Activated CD4-positive, alpha-beta T cell treated with anti-CD3 and anti-CD28 coated beads for 36 hours (primary cell): Measurements from ENCODE around the gene LDLR. TPM values are rescaled to one million over a fixed set of nuclear protein-coding genes. Genes with fewer than 3 reads are reported as not detected.
"Not testable (repeated sequence)": the region's sequence is repeated elsewhere in the genome, so short reads cannot be mapped to it uniquely, and the experiment has no call there.

Experiments
- ATAC-seq: fragments of 200-7000 bp; cut with Tn5 transposase; one replicate; pipeline ENCODE4 v1.10.0; 2021; ENCODE audit warnings: mild to moderate bottlenecking, moderate library complexity
- CTCF ChIA-PET: fragments of 350-600 bp; sonication (Branson Sonifier 250); formaldehyde crosslinking; loops from one replicate; lab custom pipeline; 2021; ENCODE audit warnings: antibody characterized with exemption; lab: Charles Lee
- POLR2A ChIA-PET: fragments of 350-600 bp; sonication (Branson Sonifier 250); formaldehyde crosslinking; loops from one replicate; lab custom pipeline; 2021; ENCODE audit warnings: antibody characterized with exemption, inconsistent platforms; lab: Charles Lee
- DNase-seq: peaks from one replicate; pipeline ENCODE4 v3.0.0-alpha.2; 2020
- H3K27ac Mint-ChIP-seq: one replicate; pipeline ENCODE4 v1.8.0; 2021; ENCODE audit warnings: mixed read lengths
- H3K27me3 Mint-ChIP-seq: one replicate; pipeline ENCODE4 v1.8.0; 2021; ENCODE audit warnings: mixed read lengths
- H3K36me3 Mint-ChIP-seq: one replicate; pipeline ENCODE4 v1.8.0; 2021; ENCODE audit warnings: low read depth, mixed read lengths
- H3K4me1 Mint-ChIP-seq: one replicate; pipeline ENCODE4 v1.8.0; 2021; ENCODE audit warnings: mixed read lengths
- H3K4me3 Mint-ChIP-seq: one replicate; pipeline ENCODE4 v1.8.0; 2021; ENCODE audit warnings: mild to moderate bottlenecking, moderate library complexity, mixed read lengths
- H3K9me3 Mint-ChIP-seq: one replicate; pipeline ENCODE4 v1.8.0; 2021; ENCODE audit warnings: low read depth, mixed read lengths
- intact Hi-C, 2 experiments: fragments of 100-400 bp; cut with DNase I in 1 of 2; cut with micrococcal nuclease in 1 of 2; formaldehyde crosslinking; loops; one replicate each; pipeline versions ENCODE4 v1.14.2 to v1.15.1; 2022 to 2024; cut with DNase I, micrococcal nuclease
- total RNA-seq, 2 experiments: library from RNA; stranded (reverse); gene quantifications; one replicate each; pipeline ENCODE4 v1.2.3, GENCODE V29; 2021

Gene LDLR
- total RNA-seq, 2 experiments from 2014 or later = 73.0 to 73.8 TPM

DNA sequence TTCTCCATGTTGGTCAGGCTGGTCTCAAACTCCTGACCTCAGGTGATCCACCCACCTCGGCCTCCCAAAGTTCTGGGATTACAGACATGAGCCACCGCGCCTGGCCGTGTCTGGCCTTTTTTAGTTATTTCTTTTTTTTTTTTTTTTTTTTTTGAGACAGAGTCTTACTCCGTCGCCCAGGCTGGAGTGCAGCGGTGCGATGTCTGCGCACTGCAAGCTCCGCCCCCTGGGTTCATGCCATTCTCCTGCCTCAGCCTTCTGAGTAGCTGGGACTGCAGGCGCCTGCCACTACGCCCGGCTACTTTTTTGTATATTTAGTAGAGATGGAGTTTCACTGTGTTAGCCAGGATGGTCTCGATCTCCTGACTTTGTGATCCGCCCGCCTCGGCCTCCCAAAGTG, 32.7 kb downstream of the LDLR start:
- POLR2A ChIA-PET, intact Hi-C loops, H3K27me3 Mint-ChIP-seq, ATAC-seq, DNase-seq, H3K27ac Mint-ChIP-seq, H3K4me3 Mint-ChIP-seq, CTCF ChIA-PET, H3K4me1 Mint-ChIP-seq, H3K9me3 Mint-ChIP-seq: not testable (repeated sequence)
- peaks cover 47% of the 10 kb centered on the region for H3K36me3 Mint-ChIP-seq

DNA sequence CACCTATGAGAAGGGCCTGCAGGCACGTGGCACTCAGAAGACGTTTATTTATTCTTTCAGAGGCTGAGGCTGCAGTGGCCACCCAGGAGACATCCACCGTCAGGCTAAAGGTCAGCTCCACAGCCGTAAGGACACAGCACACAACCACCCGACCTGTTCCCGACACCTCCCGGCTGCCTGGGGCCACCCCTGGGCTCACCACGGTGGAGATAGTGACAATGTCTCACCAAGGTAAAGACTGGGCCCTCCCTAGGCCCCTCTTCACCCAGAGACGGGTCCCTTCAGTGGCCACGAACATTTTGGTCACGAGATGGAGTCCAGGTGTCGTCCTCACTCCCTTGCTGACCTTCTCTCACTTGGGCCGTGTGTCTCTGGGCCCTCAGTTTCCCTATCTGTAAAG, 33.9 kb downstream of the LDLR start:
- peaks cover 50% of the 10 kb centered on the region for H3K36me3 Mint-ChIP-seq
- no peak overlapping the region for H3K4me3 Mint-ChIP-seq
- ATAC-seq (no peak), DNase-seq (no peak)
- no peaks in the 10 kb centered on the region for H3K27me3 Mint-ChIP-seq
- no peaks in the 10 kb centered on the region for H3K9me3 Mint-ChIP-seq
- no peak overlapping the region for H3K27ac Mint-ChIP-seq
- H3K4me1 Mint-ChIP-seq = no peaks in the 10 kb centered on the region
- POLR2A ChIA-PET = no interaction called here
- intact Hi-C loops = no loop called here
- CTCF ChIA-PET = interaction anchor here (0.6 kb wide), 1 partner anchor 160 kb away, joined by 3 read pairs; no protein-coding TSS in a partner anchor

DNA sequence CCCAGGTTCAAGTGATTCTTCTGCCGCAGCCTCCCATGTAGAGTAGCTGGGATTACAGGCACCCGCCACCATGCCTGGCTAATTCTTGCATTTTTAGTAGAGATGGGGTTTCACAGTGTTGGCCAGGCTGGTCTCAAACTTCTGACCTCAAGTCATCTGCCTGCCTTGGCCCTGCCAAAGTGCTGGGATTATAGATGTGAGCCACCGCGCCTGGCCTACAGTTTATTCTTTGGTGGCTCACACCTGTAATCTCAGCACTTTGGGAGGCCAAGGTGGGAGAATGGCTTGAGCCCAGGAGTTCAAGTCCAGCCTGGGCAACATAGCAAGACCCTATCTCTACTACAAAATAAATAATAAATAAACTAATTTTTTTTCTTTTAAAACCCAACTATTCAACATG, 34.9 kb downstream of the LDLR start:
- intact Hi-C loops, H3K4me1 Mint-ChIP-seq, DNase-seq, ATAC-seq, H3K4me3 Mint-ChIP-seq, H3K27ac Mint-ChIP-seq, POLR2A ChIA-PET, H3K9me3 Mint-ChIP-seq, H3K27me3 Mint-ChIP-seq: not testable (repeated sequence)
- CTCF ChIA-PET = interaction anchor here (1.0 kb wide), 1 partner anchor 9 kb away, joined by 3 read pairs; no protein-coding TSS in a partner anchor
- peaks cover 47% of the 10 kb centered on the region for H3K36me3 Mint-ChIP-seq

DNA sequence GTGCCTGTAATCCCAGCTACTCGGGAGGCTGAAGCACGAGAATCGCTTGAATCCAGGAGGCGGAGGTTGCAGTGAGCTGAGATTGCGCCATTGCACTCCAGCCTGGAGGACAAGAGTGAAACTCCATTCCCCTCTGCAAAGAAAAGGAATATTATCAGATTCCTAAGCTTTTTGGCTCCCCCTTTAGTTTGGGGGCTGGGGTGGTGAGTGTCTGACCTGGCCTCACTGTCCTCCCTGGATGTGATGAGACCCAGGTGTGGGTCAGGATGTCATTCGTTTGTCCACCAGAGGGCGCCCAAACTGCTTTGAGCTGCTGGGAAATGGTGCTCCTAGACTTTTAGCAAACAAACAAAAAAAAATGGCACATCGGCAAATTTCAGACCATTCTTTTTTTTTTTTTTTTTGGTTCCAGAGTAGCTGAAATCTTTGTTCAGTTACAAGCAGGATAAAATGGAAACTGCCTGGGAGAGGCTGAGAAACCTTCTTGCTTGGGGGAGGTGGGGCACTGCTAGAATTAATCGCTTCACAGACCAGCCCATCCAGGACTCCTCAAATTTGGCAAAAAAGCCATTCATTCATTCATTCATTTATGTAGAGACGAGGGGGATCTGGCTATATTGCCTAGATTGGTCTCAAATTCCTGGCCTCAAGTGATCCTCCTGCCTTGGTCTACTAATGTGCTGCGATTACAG, 36.9 kb downstream of the LDLR start:
- ChIA-PET CTCF (interaction anchor here (0.6 to 2.0 kb wide), 25 partner anchors 9 to 312 kb away, joined by 3 to 14 read pairs (median 4); partner anchors contain the start of genes LDLR and SPC24), POLR2A (interaction anchor here (0.6 to 1.2 kb wide), 2 partner anchors 16 to 252 kb away, joined by 4 read pairs; no protein-coding TSS in a partner anchor)
- no peaks in the 10 kb centered on the region for H3K9me3 Mint-ChIP-seq
- intact Hi-C loops = loop anchor here in 1 of 2 experiments (1.0 kb wide), 1 partner anchor 90 kb away; no protein-coding TSS in a partner anchor
- peaks cover 47% of the 10 kb centered on the region for H3K36me3 Mint-ChIP-seq
- H3K27me3 Mint-ChIP-seq = no peaks in the 10 kb centered on the region
- ATAC-seq (peak; percentile 78), DNase-seq (peak; percentile 88)
- no peak overlapping the region for H3K27ac Mint-ChIP-seq
- no peak overlapping the region for H3K4me3 Mint-ChIP-seq
- no peaks in the 10 kb centered on the region for H3K4me1 Mint-ChIP-seq

DNA sequence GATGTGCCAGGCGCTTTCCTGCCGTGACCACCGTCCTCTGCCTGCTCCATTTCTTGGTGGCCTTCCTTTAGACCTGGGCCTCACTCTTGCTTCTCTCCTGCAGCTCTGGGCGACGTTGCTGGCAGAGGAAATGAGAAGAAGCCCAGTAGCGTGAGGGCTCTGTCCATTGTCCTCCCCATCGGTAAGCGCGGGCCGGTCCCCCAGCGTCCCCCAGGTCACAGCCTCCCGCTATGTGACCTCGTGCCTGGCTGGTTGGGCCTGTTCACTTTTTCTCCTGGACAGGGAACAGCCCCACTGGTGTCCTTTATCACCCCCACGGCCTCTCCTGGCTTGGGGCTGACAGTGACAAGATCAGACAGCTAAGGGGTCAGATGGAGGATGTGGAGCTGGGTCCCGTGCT, 38.6 kb downstream of the LDLR start:
- no peaks in the 10 kb centered on the region for H3K9me3 Mint-ChIP-seq
- ATAC-seq = no peak
- no peaks in the 10 kb centered on the region for H3K27me3 Mint-ChIP-seq
- peaks cover 57% of the 10 kb centered on the region for H3K36me3 Mint-ChIP-seq
- ChIA-PET POLR2A (no interaction called here), CTCF (interaction anchor here (1.9 kb wide), 1 partner anchor 11 kb away, joined by 4 read pairs; no protein-coding TSS in a partner anchor)
- intact Hi-C loops = no loop called here
- no peaks in the 10 kb centered on the region for H3K4me1 Mint-ChIP-seq
- DNase-seq = no peak
- no peak overlapping the region for H3K4me3 Mint-ChIP-seq
- no peak overlapping the region for H3K27ac Mint-ChIP-seq

DNA sequence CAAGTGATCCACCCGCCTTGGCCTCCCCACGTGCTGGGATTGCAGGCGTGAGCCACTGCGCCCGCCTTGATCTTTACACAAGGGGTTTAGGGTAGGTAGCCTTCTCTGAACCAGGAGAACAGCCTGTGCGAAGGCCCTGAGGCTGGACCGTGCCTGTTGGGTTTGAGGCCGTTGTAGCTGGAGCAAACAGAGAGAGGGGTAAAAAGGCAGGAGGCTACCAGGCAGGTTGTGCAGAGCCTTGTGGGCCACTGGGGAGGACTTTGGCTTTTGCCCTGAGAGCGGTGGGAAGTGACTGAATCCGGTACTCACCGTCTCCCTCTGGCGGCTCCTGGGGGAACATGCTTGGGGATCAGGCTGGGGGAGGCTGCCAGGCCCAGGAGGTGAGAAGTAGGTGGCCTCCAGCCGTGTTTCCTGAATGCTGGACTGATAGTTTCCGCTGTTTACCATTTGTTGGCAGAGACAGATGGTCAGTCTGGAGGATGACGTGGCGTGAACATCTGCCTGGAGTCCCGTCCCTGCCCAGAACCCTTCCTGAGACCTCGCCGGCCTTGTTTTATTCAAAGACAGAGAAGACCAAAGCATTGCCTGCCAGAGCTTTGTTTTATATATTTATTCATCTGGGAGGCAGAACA, 41.7 kb downstream of the LDLR start:
- Mint-ChIP-seq H3K27me3 (no peaks in the 10 kb centered on the region), H3K27ac (no peak overlapping the region), H3K4me1 (no peaks in the 10 kb centered on the region), H3K9me3 (no peaks in the 10 kb centered on the region), H3K36me3 (peaks cover 55% of the 10 kb centered on the region), H3K4me3 (no peak overlapping the region)
- ChIA-PET CTCF (interaction anchor here (1.2 to 2.1 kb wide), 5 partner anchors 28 to 194 kb away, joined by 4 to 9 read pairs (median 4); partner anchors contain the start of gene LDLR), POLR2A (interaction anchor here (0.6 kb wide), 1 partner anchor 241 kb away, joined by 4 read pairs; no protein-coding TSS in a partner anchor)
- ATAC-seq = peak; percentile 71
- DNase-seq = peak; percentile 82
- intact Hi-C loops = loop anchor here (1.0 to 2.0 kb wide), 3 partner anchors 42 to 194 kb away; partner anchors contain the start of gene LDLR (in 1 of the 2)

DNA sequence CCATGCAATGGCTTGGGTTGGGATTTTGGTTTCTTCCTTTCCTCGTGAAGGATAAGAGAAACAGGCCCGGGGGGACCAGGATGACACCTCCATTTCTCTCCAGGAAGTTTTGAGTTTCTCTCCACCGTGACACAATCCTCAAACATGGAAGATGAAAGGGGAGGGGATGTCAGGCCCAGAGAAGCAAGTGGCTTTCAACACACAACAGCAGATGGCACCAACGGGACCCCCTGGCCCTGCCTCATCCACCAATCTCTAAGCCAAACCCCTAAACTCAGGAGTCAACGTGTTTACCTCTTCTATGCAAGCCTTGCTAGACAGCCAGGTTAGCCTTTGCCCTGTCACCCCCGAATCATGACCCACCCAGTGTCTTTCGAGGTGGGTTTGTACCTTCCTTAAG, 42.2 kb downstream of the LDLR start:
- CTCF ChIA-PET = no interaction called here
- intact Hi-C loops = loop anchor here (1.0 to 2.0 kb wide), 3 partner anchors 43 to 195 kb away; partner anchors contain the start of gene LDLR (in 1 of the 2)
- Mint-ChIP-seq H3K4me3 (no peak overlapping the region), H3K27ac (no peak overlapping the region), H3K4me1 (no peaks in the 10 kb centered on the region), H3K36me3 (peaks cover 50% of the 10 kb centered on the region), H3K9me3 (no peaks in the 10 kb centered on the region), H3K27me3 (no peaks in the 10 kb centered on the region)
- DNase-seq (no peak), ATAC-seq (no peak)
- POLR2A ChIA-PET = no interaction called here

DNA sequence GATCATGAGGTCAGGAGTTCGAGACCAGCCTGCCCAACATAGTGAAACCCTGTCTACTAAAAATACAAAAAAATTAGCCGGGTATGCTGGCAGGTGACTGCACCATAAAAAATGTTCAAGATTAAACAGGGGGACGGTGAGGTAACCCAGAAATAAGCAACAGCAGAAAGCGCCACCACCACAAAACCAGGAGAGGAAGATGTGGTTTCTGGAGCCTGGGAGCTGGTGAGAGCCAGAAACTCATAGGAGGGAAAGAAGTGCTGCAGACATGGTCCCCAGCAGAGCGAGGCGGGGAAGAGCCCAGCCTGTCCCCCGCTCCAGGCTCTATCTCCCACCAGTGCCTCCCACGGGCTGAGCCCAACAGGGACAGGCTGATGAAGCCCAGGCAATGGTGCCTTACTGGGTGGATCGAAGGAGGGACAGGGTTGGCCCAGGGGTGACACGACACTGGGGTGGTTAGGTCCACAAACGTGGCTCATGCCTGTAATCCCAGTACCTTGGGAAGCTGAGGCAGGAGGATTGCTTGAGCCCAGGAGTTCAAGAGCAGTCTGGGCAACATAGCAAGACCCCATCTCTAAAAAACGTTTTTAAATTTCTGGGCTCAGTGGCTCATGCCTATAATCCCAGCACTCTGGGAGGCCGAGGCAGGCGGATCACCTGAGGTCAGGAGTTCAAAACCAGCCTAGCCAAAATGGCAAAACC, 47.3 kb downstream of the LDLR start:
- no peaks in the 10 kb centered on the region for H3K27me3 Mint-ChIP-seq
- H3K4me3 Mint-ChIP-seq = no peak overlapping the region
- H3K9me3 Mint-ChIP-seq = no peaks in the 10 kb centered on the region
- ATAC-seq (no peak), DNase-seq (no peak)
- peaks cover 18% of the 10 kb centered on the region for H3K36me3 Mint-ChIP-seq
- intact Hi-C loops = loop anchor here (1.0 kb wide), 2 partner anchors 68 to 346 kb away; no protein-coding TSS in a partner anchor
- ChIA-PET POLR2A (no interaction called here), CTCF (interaction anchor here (1.0 to 1.1 kb wide), 2 partner anchors 10 to 263 kb away, joined by 3 to 4 read pairs; no protein-coding TSS in a partner anchor)
- H3K4me1 Mint-ChIP-seq = peaks cover 11% of the 10 kb centered on the region
- H3K27ac Mint-ChIP-seq = no peak overlapping the region

DNA sequence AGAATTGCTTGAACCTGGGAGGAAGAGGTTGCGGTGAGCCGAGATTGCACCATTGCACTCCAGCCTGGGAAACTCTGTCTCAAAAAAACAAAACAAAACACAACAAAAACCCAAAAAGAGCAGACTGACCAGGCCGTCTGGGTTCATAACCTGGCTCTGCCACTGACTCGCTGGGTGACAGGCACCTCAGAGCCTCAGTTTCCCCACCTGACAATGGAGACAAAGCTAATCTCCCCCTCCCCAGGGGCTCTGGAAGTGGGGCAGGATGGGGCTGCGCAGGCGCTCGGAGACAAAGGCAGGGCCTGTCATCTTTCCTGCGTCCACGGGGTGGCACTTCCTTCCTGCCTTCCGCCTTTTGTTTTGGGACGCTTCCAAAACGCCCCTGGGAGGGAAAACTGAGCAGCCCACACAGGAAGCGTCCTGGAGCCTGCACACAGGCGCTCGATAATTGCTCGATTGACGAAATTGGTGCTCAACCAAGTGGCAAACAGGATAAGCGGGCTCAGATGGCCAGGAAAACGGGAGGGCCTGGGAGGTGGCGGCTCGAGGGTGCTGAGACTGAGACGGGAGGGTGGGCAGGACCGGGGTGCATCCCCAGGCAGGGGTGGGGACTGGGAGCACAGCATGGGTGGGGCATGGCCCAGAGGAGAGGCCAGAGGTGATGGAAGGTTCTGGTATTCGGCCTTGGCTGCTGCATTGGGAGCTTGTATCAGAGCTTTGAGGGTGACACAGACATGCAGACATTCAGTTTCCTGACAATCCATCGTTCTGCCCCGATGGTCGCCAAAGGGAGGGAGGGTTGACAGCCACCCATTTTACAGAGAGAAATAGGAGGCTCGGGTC, 48.5 kb downstream of the LDLR start:
- Mint-ChIP-seq H3K27ac (no peak overlapping the region), H3K4me3 (peak overlapping the region; percentile 52), H3K27me3 (no peaks in the 10 kb centered on the region), H3K36me3 (peaks cover 8% of the 10 kb centered on the region), H3K9me3 (no peaks in the 10 kb centered on the region), H3K4me1 (peaks cover 11% of the 10 kb centered on the region)
- ATAC-seq (peak; percentile 80), DNase-seq (peak; percentile 72)
- ChIA-PET POLR2A (interaction anchor here (0.7 kb wide), 1 partner anchor 69 kb away, joined by 4 read pairs; no protein-coding TSS in a partner anchor), CTCF (interaction anchor here (0.6 to 1.5 kb wide), 3 partner anchors 12 to 129 kb away, joined by 3 to 8 read pairs (median 4); partner anchors contain the start of gene SPC24)
- intact Hi-C loops = loop anchor here (1.0 kb wide), 2 partner anchors 67 to 345 kb away; no protein-coding TSS in a partner anchor

DNA sequence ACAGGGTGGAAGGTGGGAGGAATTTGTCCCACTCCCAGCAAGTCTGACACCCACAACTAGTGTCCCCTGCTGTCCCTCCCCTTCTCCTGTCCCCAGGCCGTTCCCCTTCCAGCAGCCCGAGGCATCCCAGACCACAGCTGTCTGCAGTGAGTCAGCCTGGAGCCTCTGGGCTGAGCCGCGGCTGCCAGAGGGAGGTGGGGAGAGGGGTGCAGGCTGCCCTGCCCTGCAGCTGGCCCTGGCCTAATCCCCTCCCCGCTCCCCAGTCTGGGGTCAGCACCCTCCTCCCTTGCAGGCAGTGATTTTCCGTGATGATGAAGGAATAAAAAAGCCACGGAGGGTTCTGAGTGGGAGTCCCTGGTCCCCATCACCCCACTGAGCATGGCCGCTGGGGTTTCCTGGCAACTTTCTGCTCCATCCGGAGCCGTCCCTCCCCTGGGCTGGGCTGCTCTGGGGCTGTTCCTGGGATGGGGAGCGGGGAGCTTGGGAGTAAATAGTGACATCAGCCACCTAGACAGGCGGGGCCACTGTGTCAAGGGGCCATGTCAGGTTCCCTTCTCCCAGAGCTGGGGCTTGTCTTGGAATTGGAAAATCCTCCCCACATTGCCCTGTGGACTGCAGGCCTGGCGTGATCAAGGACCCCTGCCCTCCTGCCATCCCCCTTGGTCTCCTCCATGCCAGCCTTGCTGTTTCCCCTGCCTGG, 49.5 kb downstream of the LDLR start:
- Mint-ChIP-seq H3K4me1 (peaks cover 13% of the 10 kb centered on the region), H3K27me3 (no peaks in the 10 kb centered on the region), H3K27ac (no peak overlapping the region), H3K4me3 (no peak overlapping the region), H3K36me3 (peaks cover 3% of the 10 kb centered on the region), H3K9me3 (no peaks in the 10 kb centered on the region)
- ChIA-PET CTCF (interaction anchor here (0.6 to 1.7 kb wide), 4 partner anchors 11 to 17 kb away, joined by 3 to 8 read pairs (median 4); partner anchors contain the start of gene SPC24), POLR2A (no interaction called here)
- DNase-seq (no peak), ATAC-seq (no peak)
- intact Hi-C loops = no loop called here
